Smooth muscle cell of bladder (primary cell): ENCODE data around the gene CRYBB1. TPM values are rescaled to one million over a fixed set of nuclear protein-coding genes. Genes with fewer than 3 reads are reported as not detected.

Experiments
- total RNA-seq: library from RNA; depleted of rRNA; stranded (reverse); fragments of >200 nt; gene quantifications from 2 replicates; pipeline ENCODE4 v1.2.3, GENCODE V29; 2014

The CRYBB1 gene
- not detected in 2 replicates for total RNA-seq

DNA sequence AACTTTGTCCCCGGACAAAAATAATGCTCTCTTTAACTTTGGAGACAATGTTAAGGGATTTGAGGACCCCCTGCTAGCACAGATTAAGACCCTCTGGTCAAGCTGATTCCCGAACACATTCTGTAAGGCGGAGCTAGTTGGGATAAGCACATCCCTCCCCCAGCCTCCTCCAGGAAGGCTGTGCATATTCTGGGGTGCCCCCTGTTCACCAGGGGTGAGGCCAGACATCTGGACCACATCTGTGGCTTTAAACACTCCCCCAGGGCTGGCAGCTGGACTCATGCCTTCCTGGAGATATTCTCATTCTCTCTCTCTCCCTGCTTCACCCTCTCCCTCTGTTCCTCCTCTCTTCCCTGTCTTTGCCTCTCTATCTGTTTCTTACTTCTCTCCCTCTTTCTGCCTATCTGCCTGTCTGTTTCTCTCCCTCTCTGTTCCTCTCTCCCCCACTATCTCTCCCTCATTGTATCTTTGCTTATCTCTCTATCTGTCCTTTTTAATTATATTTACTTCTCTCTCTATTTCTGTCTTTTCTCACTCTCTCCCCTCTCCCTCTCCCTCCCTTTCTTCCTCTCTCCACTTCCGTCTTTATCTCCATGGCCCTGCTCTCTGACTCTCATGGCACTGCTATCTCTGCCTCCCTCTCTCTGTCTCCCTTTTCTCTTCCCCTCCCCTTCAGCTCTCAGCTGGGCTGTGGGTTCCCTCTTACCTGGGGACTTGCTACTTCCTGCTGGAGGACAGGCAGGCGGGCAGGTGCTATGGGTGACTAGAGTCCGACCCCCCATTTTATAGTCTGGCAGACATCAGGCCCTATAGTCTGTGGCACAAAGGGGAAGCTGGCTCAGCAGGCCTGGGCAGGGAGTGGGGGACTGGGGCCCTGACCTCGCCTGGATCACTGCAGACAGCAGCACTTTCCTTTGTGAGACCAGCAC is at the start of gene CRYBB1:
Gene CRYBB1, minus strand, starts transcription at position 757 of the 929 bp plus-strand sequence. CDS start 1,708 bp downstream, outside the sequence.

GRCh38 chr22:26656891-26657851 is 39.3 kb upstream of the CRYBB1 start, which contains the start of gene MIAT:
MIAT (plus strand) TSS chr22:26657588.

GRCh38 chr22:26621663-26622062 is 3.8 kb upstream of the CRYBB1 start, which contains the start of gene CRYBA4:
CRYBA4 (plus strand) TSS chr22:26621963; CDS start chr22:26622597, 634 bp downstream.

GRCh38 chr22:26589845-26590736 is 27.7 kb downstream of the CRYBB1 start, which contains the start of gene TPST2:
TPST2 (minus strand) TSS chr22:26590132; CDS start chr22:26541630, 48,502 bp downstream.

Other genes starting within 250 kb of the CRYBB1 start
- 2.0 and 2.5 TPM in 2 replicates for gene ASPHD2, start 188.8 kb downstream of the CRYBB1 start, total RNA-seq
- 20.6 and 23.0 TPM in 2 replicates for gene HPS4, start 134.2 kb downstream of the CRYBB1 start, total RNA-seq
- gene SRRD, start 134.2 kb downstream of the CRYBB1 start, total RNA-seq: 7.3 and 9.2 TPM in 2 replicates
- 31.7 and 39.1 TPM in 2 replicates for gene TFIP11, start 105.6 kb downstream of the CRYBB1 start, total RNA-seq
- 13.8 and 26.7 TPM in 2 replicates for gene TPST2, start 27.9 kb downstream of the CRYBB1 start, total RNA-seq
- gene CRYBA4, start 3.9 kb upstream of the CRYBB1 start, total RNA-seq: not detected in 2 replicates
- 0.85 and 0.92 TPM in 2 replicates for gene MIAT, start 39.6 kb upstream of the CRYBB1 start, total RNA-seq